GM18951 (cell line): ENCODE results near the gene CLEC18C.

Experiments
- POLR2A ChIP-seq: IDR thresholded peaks from 4 replicates; pipeline ENCODE4 v1.6.1; 2011; ENCODE audit warnings: mild to moderate bottlenecking; ENCODE audit not compliant: insufficient read length, insufficient read depth; ENCODE audit errors: extremely low read depth
- in situ Hi-C: fragments of 300-500 bp; cut with MboI; formaldehyde crosslinking; loops from one replicate; pipeline ENCODE4 v1.12.0; 2022; ENCODE audit warnings: low sequenced_read_pairs, mixed read lengths, inconsistent platforms; ENCODE audit not compliant: unreplicated experiment

The CLEC18C gene

DNA sequence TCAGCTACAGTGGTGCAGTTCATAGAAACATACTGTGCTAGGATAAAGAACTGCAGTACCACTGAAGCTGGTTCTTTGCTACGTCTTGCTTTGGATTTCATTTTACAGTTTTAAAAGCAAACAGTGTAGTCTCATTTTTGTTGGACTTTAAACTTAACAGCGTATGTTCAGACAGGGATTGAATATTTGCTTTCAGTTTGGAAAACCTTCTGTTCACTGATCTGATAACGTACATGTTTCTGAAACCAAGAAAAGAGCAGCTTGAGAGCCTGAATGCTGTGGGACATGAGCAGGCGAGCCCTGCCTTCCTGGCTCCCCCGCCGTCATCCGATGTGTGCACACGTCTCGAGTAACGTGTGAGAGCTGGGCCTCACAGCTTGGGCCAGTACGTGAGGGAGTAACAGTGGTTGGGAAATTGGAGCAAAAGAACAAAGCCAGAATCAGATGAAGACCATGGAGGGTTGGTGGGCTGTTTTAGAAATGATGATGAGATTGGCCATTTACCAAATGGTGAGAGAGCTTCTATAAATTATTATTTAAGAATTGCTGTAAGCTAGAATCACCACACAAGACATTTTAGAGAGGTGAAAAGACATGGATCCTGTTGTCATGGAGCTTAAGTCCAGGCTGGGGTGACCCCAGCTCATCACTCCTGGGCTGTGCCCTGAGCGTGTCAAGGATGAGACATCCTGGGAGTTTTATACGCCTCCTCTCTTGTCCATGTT is 20.8 kb upstream of the CLEC18C start:
- no peak for TF ChIP-seq POLR2A
- in situ Hi-C loops: loop anchor here (25.0 kb wide), 1 partner anchor 485 kb away; the partner anchor contains the start of gene IL34

DNA sequence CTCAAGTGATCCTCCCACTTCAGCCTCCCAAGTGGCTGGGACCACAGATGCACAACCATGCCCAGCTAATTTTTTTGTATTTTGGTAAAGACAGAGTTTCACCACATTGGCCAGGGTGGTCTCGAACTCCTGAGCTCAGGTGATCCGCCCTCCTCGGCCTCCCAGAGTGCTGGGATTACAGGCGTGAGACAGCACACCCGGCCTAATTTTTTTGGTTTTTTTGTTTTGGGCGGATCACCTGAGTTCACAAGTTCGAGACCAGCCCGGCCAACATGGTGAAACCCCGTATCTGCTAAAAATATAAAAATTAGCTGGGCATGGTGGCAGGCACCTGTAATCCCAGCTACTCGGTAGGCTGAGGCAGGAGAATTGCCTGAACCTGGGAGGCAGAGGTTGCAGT is 18.9 kb upstream of the CLEC18C start:
- in situ Hi-C loops: loop anchor here (25.0 kb wide), 1 partner anchor 483 kb away; the partner anchor contains the start of gene IL34

DNA sequence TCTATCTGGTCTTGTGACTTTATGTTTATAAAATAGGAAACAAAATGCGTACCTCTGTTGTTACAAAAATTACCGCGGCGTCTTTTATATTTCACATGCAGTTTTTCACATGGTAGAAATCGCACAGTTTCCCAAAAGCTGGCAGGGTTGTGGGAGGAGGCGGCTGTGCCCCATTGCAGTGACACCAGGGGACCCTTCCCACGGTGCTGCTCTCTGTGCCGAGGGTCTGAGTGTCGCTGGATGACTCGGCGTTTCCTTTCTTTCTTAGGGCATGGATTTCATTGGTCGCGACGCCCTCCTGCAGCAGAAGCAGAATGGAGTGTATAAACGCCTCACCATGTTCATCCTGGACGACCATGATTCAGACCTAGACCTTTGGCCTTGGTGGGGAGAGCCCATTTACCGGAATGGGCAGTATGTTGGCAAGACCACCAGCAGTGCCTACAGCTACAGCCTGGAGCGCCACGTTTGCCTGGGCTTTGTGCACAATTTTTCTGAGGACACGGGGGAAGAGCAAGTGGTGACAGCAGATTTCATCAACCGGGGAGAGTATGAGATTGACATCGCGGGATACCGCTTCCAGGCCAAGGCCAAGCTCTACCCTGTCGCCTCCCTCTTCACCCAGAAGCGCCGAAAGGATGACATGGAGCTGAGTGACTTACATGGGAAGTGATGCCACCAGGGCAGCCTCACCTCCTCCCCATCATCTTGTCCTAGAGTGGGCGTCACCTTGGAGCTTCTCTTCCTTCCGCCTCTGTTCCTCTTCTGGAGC is 17.2 kb upstream of the CLEC18C start:
- no peak for TF ChIP-seq POLR2A
- in situ Hi-C loops: loop anchor here (25.0 kb wide), 1 partner anchor 481 kb away; the partner anchor contains the start of gene IL34

DNA sequence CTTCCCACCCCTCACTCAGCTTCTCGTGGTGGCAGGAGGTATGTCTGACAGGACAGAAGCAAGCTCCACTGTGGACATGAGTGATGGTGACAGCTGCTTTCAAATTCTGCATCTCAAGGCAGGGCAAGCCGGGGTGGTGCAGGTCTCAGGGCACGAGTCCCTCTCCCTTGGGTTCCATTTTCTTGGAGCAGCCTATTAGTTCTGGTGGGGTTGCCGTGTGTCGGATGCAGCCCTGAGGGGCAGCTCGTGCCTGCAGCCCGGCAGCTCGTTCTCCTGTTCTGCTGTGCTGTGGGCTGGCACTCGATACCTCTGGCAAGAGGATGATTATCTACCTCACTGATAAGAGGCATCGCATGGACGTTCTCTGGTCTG is 16.5 kb upstream of the CLEC18C start:
- TF ChIP-seq POLR2A: no peak
- in situ Hi-C loops: loop anchor here (25.0 kb wide), 1 partner anchor 480 kb away; the partner anchor contains the start of gene IL34

DNA sequence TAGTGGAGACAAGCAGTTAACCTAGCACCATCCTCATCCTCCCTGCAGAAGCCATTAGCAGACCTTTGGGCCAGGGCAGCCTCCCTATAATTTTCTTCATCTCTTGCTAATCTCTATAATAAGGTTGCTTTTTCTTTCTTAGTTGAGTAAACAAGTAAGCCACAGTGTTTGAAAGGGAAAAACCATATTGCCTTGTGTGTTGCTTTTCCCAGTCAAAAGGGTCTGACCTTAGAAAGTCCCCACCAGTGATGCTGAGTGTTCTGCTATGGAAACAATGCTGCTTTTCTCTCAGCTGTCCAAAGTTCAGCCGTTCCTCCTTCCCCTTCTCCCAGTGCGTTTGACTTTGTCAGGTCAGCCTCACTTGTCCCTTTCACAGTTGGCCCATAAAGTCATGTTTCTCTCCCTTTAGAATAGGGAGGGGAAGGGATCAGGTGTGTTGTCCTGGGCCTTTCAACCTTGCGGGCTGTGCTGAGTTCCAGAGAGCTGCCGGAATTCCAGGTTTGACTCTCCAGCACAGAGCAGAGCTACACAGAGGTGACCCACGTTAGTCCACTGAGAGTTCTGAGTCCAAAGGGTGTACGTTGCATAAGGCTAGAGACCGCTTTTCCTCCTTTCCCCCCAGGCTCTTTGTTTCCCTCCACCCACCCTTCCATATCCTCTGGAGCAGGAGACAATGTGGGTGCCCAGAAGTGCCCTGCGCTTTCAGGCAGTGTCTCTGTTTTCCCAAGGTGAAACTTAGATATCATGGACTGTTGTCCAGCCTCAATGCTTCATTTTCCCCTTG is 15.9 kb upstream of the CLEC18C start:
- in situ Hi-C loops: loop anchor here (25.0 kb wide), 1 partner anchor 480 kb away; the partner anchor contains the start of gene IL34

DNA sequence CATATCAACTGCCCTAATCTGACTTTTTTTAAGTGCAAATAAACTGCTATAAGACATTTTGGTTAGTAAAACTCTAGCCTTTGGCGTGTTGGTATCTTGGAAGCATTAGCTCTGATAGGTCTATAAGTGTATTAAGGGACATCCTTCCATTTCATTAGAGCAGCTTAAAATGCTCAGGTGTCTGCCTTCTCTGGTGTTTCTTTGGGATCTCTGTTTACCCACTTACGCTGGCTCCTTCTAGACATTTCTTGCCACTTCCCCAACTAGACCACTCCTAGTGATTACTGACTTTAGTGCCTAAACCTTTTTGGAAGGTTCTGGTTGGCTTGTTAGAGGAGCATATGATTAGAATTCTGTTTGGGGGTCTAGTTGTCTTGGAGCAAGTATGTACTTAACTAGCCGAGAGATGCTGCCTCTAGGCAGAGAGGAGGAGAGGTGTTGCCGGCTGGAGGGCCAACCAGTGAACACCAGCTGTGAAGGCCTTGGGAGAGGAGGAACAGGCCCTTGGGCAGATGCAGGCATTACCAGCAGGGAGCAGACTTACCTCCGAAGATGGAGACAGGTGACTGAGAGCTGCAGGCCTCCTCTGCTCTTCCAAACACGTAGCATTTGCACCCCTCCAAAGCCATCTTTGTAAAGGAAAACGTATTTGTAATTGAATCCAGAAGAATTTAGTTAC is 15.2 kb upstream of the CLEC18C start:
- in situ Hi-C loops: loop anchor here (25.0 kb wide), 1 partner anchor 479 kb away; the partner anchor contains the start of gene IL34
- TF ChIP-seq POLR2A: no peak

More for the DNA sequence above, 15.9 kb upstream of the CLEC18C start:
- no peak for TF ChIP-seq POLR2A

DNA sequence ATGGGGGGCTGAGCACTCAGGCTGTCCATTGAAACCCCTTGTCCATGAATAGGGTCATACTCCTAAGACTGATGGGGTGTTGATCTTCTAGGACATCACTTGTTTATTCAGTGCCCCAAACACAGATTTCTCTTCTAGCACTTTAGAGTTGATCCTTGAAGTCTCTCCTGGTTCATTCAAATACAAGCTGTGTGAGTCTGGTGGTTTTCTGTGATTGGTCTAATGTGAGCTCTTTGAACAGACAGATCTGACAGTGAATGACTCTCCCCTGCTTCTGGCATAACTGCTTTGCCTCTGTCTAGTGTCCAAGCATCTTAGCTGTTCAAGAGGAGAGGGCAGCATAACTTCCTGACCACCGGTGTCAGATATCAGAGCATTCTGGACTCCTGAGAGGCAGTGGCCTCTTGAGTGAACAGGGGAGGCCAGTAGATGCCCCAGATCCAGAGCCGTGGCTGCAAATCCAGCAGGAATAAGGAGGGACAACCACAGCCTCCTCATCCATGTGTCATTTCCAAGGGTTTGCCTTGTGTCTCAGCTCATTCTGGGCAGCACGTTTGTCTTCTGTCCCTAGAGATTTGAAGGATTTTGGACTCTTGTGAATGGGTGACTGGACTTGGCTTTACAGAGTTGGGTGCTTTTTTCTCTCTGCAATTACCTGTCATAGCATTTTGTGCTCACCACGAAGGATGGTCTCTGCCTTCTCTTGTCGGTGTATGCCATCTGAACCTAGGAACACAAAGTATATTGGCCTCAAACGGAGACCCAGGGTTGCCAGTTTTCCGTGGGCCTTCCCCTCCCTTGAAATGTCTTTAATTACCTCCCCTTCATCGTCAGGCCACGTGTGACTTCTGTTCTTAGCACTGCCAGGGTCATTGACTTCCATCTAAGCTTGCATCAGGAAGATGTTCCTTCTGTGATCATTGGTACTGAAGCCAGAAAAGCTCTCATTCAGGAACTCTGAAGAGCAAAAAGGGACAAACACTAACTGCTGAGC is 13.9 kb upstream of the CLEC18C start:
- in situ Hi-C loops: loop anchor here (25.0 kb wide), 1 partner anchor 478 kb away; the partner anchor contains the start of gene IL34
- TF ChIP-seq POLR2A: no peak

DNA sequence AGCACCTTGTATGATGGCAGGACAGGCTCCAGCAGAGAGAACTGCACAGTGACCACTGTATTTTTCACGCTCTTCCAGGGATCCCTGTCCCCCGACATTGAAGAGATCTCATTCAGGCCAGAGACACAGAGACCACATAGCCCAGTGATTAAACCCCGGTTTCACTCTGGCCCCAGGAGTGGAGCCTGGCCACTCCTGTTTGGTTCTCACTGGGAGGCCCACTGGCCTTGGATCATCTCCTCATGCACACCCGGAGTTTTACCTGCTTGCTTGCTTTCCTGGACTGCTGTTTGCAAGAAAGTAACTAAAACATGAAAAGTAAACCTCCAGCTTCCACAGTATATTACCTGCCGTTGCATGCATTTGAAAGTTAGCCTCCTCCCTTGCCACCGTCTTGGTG is 13.2 kb upstream of the CLEC18C start:
- TF ChIP-seq POLR2A: no peak
- in situ Hi-C loops: loop anchor here (25.0 kb wide), 1 partner anchor 477 kb away; the partner anchor contains the start of gene IL34

DNA sequence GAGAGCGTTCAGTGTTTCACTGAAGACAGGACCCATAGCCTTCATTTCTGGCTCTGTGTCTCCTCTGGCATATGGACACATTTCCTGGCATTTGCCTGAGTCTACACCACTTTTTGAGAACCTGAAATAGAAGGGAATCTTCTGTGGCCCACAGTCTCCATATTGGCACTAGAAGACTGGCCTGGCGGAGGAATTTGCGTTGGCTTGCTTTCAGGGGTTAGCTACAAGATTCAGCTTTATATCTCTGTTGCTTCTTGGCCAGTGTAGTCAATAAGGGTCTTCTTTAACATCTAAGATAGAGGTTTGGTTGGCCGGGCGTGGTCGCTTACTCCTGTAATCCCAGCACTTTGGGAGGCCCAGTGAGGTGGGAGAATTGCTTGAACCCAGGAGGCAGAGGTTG is 12.8 kb upstream of the CLEC18C start:
- TF ChIP-seq POLR2A: no peak
- in situ Hi-C loops: loop anchor here (25.0 kb wide), 1 partner anchor 476 kb away; the partner anchor contains the start of gene IL34

DNA sequence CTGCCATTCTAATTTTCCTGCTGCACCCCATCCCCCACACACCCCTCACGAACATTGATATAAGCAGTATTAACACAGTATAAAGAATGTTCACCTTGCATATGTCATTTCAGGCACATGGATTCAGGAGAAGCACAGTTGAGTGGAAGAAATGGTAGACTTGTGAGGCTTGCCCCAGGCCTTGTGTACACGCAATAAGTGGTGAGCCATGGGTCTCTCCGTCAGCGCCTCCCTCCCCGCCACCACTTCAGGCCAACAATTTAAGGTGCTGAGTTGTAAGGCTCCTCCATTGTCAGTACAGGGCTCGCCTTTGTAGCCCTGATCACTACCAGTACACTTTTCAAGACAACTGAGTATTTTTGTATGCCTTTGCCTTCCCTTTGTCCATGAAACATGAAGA is 12.2 kb upstream of the CLEC18C start:
- no peak for TF ChIP-seq POLR2A
- in situ Hi-C loops: loop anchor here (25.0 kb wide), 1 partner anchor 476 kb away; the partner anchor contains the start of gene IL34

DNA sequence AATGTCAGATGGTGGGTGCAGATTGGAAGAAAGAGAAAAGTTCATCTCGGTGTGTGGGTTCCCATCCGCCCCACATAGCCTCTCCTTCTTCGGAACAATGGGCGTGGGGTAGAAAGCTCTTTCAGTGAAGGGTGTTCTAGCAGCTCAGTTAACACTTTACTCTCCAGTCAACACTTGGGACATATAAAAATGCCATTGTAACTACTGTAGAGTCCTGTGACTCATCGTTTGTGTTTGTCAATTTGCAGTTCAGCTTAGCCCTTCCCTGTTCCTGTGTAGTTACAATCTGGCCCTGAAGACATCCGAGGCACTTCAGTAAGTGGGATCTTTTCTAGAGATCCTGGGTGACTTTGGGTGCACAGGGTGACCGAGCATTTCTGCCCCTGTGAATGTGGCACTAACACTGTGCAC is 11.5 kb upstream of the CLEC18C start:
- no peak for TF ChIP-seq POLR2A
- in situ Hi-C loops: loop anchor here (25.0 kb wide), 1 partner anchor 475 kb away; the partner anchor contains the start of gene IL34
